HG02678 (cell line): ENCODE results near the gene GPR142.
A peak's percentile ranks its signal among the peaks of the same experiment; 100 is the strongest.
"Not testable (repeated sequence)": the region's sequence is repeated elsewhere in the genome, so short reads cannot be mapped to it uniquely, and the experiment has no call there.

Experiments
- ATAC-seq: cut with Tn5 transposase; IDR thresholded peaks from one replicate; pipeline ENCODE4 v1.9.1; 2021; ENCODE audit warnings: mild to moderate bottlenecking, moderate library complexity; ENCODE audit not compliant: unreplicated experiment

Gene GPR142

GRCh38 chr17:74392848-74393247 is 25.5 kb downstream of the GPR142 start:
- no peak for ATAC-seq

- no peak for ATAC-seq
These were observed 26.1 kb downstream of the GPR142 start for GRCh38 chr17:74393346-74393942.

GRCh38 chr17:74394275-74394950 is 27.1 kb downstream of the GPR142 start:
- ATAC-seq, result no peak

- no peak for ATAC-seq
These were observed 27.7 kb downstream of the GPR142 start for GRCh38 chr17:74394977-74395376.

- ATAC-seq, result no peak
These were observed 29.3 kb downstream of the GPR142 start for GRCh38 chr17:74396567-74396966.

GRCh38 chr17:74402048-74402447 is 34.7 kb downstream of the GPR142 start:
- no peak for ATAC-seq

- ATAC-seq, result no peak
These were observed 36.3 kb downstream of the GPR142 start for GRCh38 chr17:74403512-74404137.

- ATAC-seq, result no peak
These were observed 36.9 kb downstream of the GPR142 start for GRCh38 chr17:74404218-74404617.

- ATAC-seq, result no peak
These were observed 37.5 kb downstream of the GPR142 start for GRCh38 chr17:74404789-74405188.

GRCh38 chr17:74405311-74405710 is 38.0 kb downstream of the GPR142 start:
- not testable (repeated sequence) for ATAC-seq

- no peak for ATAC-seq
These were observed 40.1 kb downstream of the GPR142 start for GRCh38 chr17:74407384-74407783.

- no peak for ATAC-seq
These were observed 41.0 kb downstream of the GPR142 start for GRCh38 chr17:74408262-74408661.

- no peak for ATAC-seq
These were observed 41.5 kb downstream of the GPR142 start for GRCh38 chr17:74408815-74409214.

GRCh38 chr17:74410001-74410443 is 42.7 kb downstream of the GPR142 start:
- no peak for ATAC-seq

- no peak for ATAC-seq
These were observed 45.3 kb downstream of the GPR142 start for GRCh38 chr17:74412581-74412980.

GRCh38 chr17:74413491-74413890 is 46.2 kb downstream of the GPR142 start:
- no peak for ATAC-seq

- ATAC-seq, result no peak
These were observed 47.2 kb downstream of the GPR142 start for GRCh38 chr17:74414510-74414909.

GRCh38 chr17:74415608-74416396 is 48.5 kb downstream of the GPR142 start:
- no peak for ATAC-seq

- peak; percentile 84 for ATAC-seq
These were observed 50.1 kb downstream of the GPR142 start for GRCh38 chr17:74417178-74418045.

- ATAC-seq, result no peak
These were observed 52.7 kb downstream of the GPR142 start for GRCh38 chr17:74419928-74420411.
